Suprapubic skin (tissue), 4 donors: Measurements from ENCODE around the gene OSBPL7. TPM values are rescaled to one million over a fixed set of nuclear protein-coding genes. Genes with fewer than 3 reads are reported as not detected.

Experiments
- DNase-seq, 2 donors: peaks; one replicate each; pipeline ENCODE4 v3.0.0-alpha.2; 2019; ENCODE audit warnings: low spot score in 2 of 2
- H3K27ac ChIP-seq: fragments of 200-600 bp; sonication (generic); one replicate; pipeline ENCODE4 v1.5.1; 2019
- H3K27me3 ChIP-seq: fragments of 200-600 bp; sonication (generic); one replicate; pipeline ENCODE4 v1.5.1; 2019
- H3K36me3 ChIP-seq: fragments of 200-600 bp; sonication (generic); one replicate; pipeline ENCODE4 v1.5.1; 2019
- H3K4me1 ChIP-seq: fragments of 200-600 bp; sonication (generic); one replicate; pipeline ENCODE4 v1.5.1; 2019
- H3K4me3 ChIP-seq: fragments of 200-600 bp; sonication (generic); one replicate; pipeline ENCODE4 v1.5.1; 2019; ENCODE audit warnings: mild to moderate bottlenecking
- H3K9me3 ChIP-seq: fragments of 200-600 bp; sonication (generic); one replicate; pipeline ENCODE4 v1.5.1; 2019
- EP300 ChIP-seq: sonication (generic); formaldehyde crosslinking; IDR thresholded peaks from one replicate; pipeline ENCODE4 v1.6.1; 2017; ENCODE audit warnings: antibody characterized with exemption
- POLR2A ChIP-seq, 2 donors: fragments of 450-650 bp; IDR thresholded peaks; one replicate each; pipeline ENCODE4 v1.6.1; 2017; ENCODE audit warnings: antibody characterized with exemption in 2 of 2, mild to moderate bottlenecking in 2 of 2, moderate library complexity in 2 of 2
- POLR2AphosphoS5 ChIP-seq, 3 donors: sonication (generic); formaldehyde crosslinking; IDR thresholded peaks; one replicate each; pipeline ENCODE4 v1.6.1; 2017; ENCODE audit warnings: antibody characterized with exemption in 3 of 3
- WGBS: methylation state at CpG from one replicate; pipeline ENCODE4 v1.1.5; 2018; 5-methylcytosine and 5-hydroxymethylcytosine counted together
- total RNA-seq, 4 donors: library from RNA; depleted of rRNA; stranded (reverse); fragments of >200 nt; gene quantifications; one replicate each; pipeline ENCODE4 v1.1.0, GENCODE V29; 2016
- TF ChIP-seq, protein P1 (sequence below), 2 donors: fragments of 200-600 bp in 1 of 2; fragments of 450-650 bp in 1 of 2; sonication (generic) in 1 of 2; IDR thresholded peaks; one replicate each; pipeline ENCODE4 v1.5.1; 2016 to 2019; ENCODE audit warnings: antibody characterized with exemption in 2 of 2, mild to moderate bottlenecking in 1 of 2, moderate library complexity in 1 of 2

Gene OSBPL7
- total RNA-seq, 4 donors from 2014 or later, result 1.3 to 2.0 (median 1.6) TPM

DNA sequence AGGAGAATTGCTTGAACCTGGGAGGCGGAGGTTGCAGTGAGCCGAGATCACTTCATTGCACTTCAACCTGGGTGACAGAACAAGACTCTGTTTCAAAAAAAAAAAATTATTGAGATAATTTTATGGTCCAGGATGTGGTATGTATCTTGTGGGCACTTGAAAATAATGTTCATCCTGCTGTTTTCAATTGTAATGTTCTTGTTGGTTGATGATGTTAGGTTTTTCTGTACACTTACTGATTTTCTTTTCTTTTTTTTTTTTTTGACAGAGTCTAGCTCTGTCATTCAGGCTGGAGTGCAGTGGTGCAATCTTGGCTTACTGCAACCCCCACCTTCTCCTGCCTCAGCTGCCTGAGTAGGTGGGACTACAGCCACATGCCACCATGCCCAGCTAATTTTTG lies 58.9 kb downstream of the OSBPL7 start:
- DNase-seq, result no peak
- Histone ChIP-seq H3K27ac (no peak overlapping the region), H3K36me3 (no peaks in the 10 kb centered on the region), H3K27me3 (no peaks in the 10 kb centered on the region), H3K9me3 (peaks cover 10% of the 10 kb centered on the region), H3K4me1 (no peaks in the 10 kb centered on the region), H3K4me3 (no peak overlapping the region)
- TF ChIP-seq EP300 (no peak), POLR2A (IDR thresholded peaks at IDR 0.05) (no peak), POLR2AphosphoS5 (IDR thresholded peaks at IDR 0.05) (no peak)
- TF ChIP-seq, protein P1, sequence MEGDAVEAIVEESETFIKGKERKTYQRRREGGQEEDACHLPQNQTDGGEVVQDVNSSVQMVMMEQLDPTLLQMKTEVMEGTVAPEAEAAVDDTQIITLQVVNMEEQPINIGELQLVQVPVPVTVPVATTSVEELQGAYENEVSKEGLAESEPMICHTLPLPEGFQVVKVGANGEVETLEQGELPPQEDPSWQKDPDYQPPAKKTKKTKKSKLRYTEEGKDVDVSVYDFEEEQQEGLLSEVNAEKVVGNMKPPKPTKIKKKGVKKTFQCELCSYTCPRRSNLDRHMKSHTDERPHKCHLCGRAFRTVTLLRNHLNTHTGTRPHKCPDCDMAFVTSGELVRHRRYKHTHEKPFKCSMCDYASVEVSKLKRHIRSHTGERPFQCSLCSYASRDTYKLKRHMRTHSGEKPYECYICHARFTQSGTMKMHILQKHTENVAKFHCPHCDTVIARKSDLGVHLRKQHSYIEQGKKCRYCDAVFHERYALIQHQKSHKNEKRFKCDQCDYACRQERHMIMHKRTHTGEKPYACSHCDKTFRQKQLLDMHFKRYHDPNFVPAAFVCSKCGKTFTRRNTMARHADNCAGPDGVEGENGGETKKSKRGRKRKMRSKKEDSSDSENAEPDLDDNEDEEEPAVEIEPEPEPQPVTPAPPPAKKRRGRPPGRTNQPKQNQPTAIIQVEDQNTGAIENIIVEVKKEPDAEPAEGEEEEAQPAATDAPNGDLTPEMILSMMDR (IDR thresholded peaks at IDR 0.05), result no peak
- WGBS, result 85% methylated on average over 2 of the region's 2 CpGs

DNA sequence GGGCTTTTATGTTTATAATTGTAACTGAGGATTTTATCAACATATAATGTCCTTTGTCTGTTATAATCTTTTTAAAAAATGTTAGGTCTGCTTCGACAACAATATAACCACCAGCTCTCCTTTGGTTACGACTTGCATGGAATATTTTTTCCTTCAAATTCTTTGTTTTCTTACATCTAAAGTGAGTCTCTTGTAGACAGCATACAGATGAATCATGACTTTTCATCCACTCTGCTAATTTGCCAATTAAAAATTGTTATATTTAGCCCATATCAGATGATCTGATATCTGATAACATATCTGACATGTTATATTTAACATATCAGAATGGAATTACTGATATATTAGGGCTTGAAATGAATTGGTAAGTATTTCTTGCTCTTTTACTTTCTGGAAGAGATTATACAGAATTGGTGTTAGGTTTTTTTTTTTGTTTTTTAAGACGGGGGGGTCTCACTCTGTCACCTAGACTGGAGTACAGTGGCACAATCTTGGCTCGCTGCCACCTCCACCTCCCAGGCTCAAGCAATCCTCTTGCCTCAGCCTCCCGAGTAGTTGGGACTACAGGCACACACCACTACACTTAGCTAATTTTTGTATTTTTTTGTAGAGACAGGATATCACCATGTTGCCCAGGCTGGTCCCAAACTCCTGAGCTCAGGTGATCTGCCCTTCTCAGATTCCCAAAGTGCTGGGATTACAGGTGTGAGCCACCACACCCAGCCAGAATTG lies 61.0 kb downstream of the OSBPL7 start:
- H3K27me3 ChIP-seq, result peaks cover 6% of the 10 kb centered on the region
- WGBS, result 82% methylated on average over 5 of the region's 5 CpGs
- DNase-seq, result no peak
- H3K27ac ChIP-seq, result no peak overlapping the region
- peaks cover 10% of the 10 kb centered on the region for H3K9me3 ChIP-seq
- TF ChIP-seq EP300 (no peak), POLR2A (IDR thresholded peaks at IDR 0.05) (no peak), POLR2AphosphoS5 (IDR thresholded peaks at IDR 0.05) (no peak)
- TF ChIP-seq, protein P1 (IDR thresholded peaks at IDR 0.05), result no peak
- H3K36me3 ChIP-seq, result no peaks in the 10 kb centered on the region
- H3K4me1 ChIP-seq, result no peaks in the 10 kb centered on the region
- no peak overlapping the region for H3K4me3 ChIP-seq

DNA sequence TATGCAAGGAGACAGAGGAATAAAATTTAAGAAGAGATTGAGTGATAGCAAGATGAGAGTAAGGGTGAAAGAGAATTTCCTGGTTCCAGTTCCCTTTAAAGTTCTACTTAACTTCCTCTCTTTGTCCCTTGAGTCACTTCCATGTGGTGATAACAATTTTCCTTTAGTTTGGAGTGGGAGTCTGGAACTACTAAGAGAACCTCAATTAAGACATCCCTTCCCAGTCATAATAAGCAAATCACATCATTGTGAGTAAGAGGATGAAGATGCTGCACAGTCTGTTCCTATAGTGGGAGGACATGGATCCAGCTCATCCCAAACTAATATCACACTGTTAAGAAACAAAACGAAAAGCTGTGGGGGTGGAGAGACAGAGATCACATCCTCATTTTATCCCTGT lies 64.2 kb downstream of the OSBPL7 start:
- H3K27ac ChIP-seq, result no peak overlapping the region
- peaks cover 23% of the 10 kb centered on the region for H3K27me3 ChIP-seq
- WGBS, result 30% methylated on average over 1 of the region's 1 CpG
- no peaks in the 10 kb centered on the region for H3K4me1 ChIP-seq
- H3K9me3 ChIP-seq, result peaks cover 10% of the 10 kb centered on the region
- no peak for DNase-seq
- no peak overlapping the region for H3K4me3 ChIP-seq
- H3K36me3 ChIP-seq, result no peaks in the 10 kb centered on the region
- TF ChIP-seq EP300 (no peak), POLR2A (IDR thresholded peaks at IDR 0.05) (no peak), POLR2AphosphoS5 (IDR thresholded peaks at IDR 0.05) (no peak)
- TF ChIP-seq, protein P1 (IDR thresholded peaks at IDR 0.05), result no peak

Other genes starting within 250 kb of the OSBPL7 start
- gene KPNB1, start 171.9 kb downstream of the OSBPL7 start, total RNA-seq, result 100 to 1,000 TPM; 100 to 162 (median 139) TPM
- 10 to 100 TPM in 1 of 4 donors, 1 to 10 TPM in 3; 4.9 to 10.5 (median 8.4) TPM for gene TBKBP1, start 127.6 kb downstream of the OSBPL7 start, total RNA-seq
- under 1 TPM in 1 of 4 donors, not detected in 3; 0.80 TPM for gene TBX21, start 88.6 kb downstream of the OSBPL7 start, total RNA-seq
- 10 to 100 TPM; 27.7 to 33.8 (median 31.2) TPM for gene MRPL10, start 9.7 kb upstream of the OSBPL7 start, total RNA-seq
- gene LRRC46, start 9.9 kb upstream of the OSBPL7 start, total RNA-seq, result not detected
- 10 to 100 TPM; 22.3 to 46.4 (median 34.7) TPM for gene SCRN2, start 19.5 kb upstream of the OSBPL7 start, total RNA-seq
- gene SP6, start 29.4 kb upstream of the OSBPL7 start, total RNA-seq, result 10 to 100 TPM in 3 of 4 donors, 1 to 10 TPM in 1; 6.6 to 29.3 (median 19.9) TPM
- gene SP2, start 74.4 kb upstream of the OSBPL7 start, total RNA-seq, result 10 to 100 TPM in 2 of 4 donors, 1 to 10 TPM in 2; 6.9 to 12.7 (median 9.8) TPM
- 10 to 100 TPM; 14.6 to 33.6 (median 24.7) TPM for gene PNPO, start 119.8 kb upstream of the OSBPL7 start, total RNA-seq
- 10 to 100 TPM; 11.4 to 27.1 (median 21.8) TPM for gene PRR15L, start 136.1 kb upstream of the OSBPL7 start, total RNA-seq
- 100 to 1,000 TPM; 100 to 296 (median 142) TPM for gene CDK5RAP3, start 149.3 kb upstream of the OSBPL7 start, total RNA-seq
- 10 to 100 TPM in 3 of 4 donors, 1 to 10 TPM in 1; 9.7 to 17.2 (median 12.5) TPM for gene COPZ2, start 216.0 kb upstream of the OSBPL7 start, total RNA-seq
- 100 to 1,000 TPM in 2 of 4 donors, 10 to 100 TPM in 2; 89.9 to 250 (median 138) TPM for gene NFE2L1, start 226.6 kb upstream of the OSBPL7 start, total RNA-seq